GM18508 (cell line): ENCODE measurements around the gene SLC38A3.

ENCODE experiments used
- ATAC-seq: cut with Tn5 transposase; IDR thresholded peaks from one replicate; pipeline ENCODE4 v1.9.1; 2021; ENCODE audit warnings: moderate number of reproducible peaks; ENCODE audit not compliant: insufficient read depth, unreplicated experiment

Gene SLC38A3

DNA sequence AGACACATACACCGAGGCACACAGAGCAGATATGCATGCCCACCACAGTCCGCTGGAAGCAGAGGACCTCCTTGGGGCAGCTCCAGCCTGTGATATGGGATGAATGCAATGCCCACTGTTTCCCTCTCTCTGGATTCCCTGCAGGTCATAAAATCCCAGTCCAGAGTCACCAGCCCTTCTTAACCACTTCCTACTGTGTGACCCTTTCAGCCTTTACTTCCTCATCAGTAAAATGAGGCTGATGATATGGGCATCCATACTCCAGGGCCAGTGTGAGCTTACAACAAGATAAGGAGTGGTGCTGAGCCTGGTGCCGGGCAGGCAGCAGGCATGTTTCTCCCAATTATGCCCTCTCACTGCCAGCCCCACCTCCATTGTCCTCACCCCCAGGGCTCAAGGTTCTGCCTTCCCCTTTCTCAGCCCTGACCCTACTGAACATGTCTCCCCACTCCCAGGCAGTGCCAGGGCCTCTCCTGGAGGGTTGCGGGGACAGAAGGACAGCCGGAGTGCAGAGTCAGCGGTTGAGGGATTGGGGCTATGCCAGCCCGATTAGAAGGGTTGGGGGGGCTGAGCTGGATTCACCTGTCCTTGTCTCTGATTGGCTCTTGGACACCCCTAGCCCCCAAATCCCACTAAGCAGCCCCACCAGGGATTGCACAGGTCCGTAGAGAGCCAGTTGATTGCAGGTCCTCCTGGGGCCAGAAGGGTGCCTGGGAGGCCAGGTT lies 14.0 kb upstream of the SLC38A3 start, which contains the start of gene GNAT1:
Gene GNAT1, plus strand, starts transcription at position 675 of the 725 bp plus-strand sequence. CDS start 116 bp downstream, outside the sequence.
- ATAC-seq: no peak

GRCh38 chr3:50192124-50192523 lies 12.9 kb upstream of the SLC38A3 start:
- ATAC-seq: no peak

DNA sequence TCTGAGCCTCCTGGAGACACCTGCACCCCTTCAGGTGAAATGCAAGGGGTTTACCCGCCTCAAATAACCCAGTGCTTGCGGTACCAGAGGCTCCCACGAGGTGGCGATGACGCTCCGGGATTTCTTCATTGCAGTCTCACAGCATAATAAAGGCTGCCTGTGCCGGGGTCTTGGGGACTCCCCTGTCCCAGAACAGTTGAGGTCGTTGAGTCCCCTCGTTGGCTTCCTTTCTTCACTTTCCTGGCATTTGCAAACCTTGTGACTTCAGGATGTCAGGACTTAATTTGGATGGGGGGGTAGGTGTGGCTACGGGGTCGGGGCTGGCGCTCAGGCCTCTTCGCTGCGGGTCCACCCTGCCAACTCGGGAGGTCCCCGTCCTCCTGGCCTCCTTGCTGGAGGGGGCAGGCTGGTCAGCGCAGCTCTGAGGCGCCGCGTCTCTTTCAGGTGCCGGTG lies 12.4 kb upstream of the SLC38A3 start:
- no peak for ATAC-seq

DNA sequence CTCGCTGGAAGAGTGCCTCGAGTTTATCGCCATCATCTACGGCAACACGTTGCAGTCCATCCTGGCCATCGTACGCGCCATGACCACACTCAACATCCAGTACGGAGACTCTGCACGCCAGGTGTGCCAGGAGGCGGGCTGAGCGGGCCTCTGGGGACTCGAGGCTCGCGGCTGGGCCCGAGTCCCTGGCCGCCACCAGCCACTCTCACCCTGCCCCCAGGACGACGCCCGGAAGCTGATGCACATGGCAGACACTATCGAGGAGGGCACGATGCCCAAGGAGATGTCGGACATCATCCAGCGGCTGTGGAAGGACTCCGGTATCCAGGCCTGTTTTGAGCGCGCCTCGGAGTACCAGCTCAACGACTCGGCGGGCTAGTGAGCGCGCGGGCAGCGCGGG lies 11.8 kb upstream of the SLC38A3 start:
- no peak for ATAC-seq

DNA sequence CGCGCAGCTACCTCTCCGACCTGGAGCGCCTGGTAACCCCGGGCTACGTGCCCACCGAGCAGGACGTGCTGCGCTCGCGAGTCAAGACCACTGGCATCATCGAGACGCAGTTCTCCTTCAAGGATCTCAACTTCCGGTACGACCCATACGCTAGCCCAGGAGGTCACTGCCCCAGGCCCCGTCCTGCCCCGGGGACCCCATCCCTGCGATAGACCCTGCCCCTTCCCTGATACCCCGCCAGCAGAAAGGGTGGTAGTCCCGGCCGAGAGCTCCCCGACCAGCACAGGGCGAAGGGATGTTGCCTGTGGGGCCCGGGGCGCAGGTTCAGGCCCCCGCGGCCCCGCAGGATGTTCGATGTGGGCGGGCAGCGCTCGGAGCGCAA lies 11.3 kb upstream of the SLC38A3 start:
- ATAC-seq: no peak

DNA sequence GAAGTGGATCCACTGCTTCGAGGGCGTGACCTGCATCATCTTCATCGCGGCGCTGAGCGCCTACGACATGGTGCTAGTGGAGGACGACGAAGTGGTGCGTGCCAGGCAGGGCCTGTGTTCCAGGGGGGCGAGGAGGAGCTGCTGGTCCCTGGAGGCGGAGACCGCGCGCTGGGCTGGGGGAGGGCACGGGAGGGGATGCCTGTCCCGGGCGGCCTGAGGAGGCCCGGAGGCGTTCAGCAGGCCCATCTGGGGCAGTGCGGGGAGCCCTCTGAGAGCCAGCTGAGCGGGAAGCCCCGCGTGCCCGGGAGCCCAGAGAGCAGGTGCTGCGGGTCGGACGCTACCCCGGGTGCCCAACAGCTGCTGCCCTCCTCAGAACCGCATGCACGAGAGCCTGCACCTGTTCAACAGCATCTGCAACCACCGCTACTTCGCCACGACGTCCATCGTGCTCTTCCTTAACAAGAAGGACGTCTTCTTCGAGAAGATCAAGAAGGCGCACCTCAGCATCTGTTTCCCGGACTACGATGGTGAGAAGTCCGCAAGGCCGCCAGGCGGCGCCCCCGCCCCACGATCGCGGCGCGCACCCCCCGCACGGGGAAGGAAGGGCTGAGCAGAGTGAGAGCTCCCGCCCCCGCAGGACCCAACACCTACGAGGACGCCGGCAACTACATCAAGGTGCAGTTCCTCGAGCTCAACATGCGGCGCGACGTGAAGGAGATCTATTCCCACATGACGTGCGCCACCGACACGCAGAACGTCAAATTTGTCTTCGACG lies 10.8 kb upstream of the SLC38A3 start:
- ATAC-seq: no peak

DNA sequence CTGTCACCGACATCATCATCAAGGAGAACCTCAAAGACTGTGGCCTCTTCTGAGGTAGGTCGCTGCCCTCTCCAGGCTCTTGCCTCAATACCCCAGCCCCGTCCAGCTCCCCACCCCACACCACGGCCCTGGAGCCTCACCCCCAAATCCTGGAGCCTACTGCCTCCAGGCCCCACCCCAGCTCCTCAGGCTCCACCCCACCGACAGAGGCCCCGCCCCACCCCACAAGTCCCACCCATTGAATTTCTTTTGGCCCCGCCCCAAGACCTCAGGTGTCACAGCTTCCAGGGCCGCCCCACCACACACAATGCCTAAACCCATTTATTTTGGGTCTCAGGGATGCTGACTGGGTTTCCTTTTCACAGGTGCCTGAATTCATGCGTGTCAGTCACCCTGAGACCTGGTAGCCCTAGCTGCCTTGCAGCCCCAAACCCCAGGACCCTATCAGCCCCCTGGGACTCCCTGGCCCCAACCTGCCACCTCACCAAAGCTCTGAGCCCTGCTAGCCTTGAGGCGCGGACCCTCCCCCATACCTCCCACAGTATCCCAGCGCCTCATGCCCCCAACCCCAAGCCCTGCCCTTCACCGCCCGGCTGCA lies 10.1 kb upstream of the SLC38A3 start:
- no peak for ATAC-seq

- no peak for ATAC-seq
These were observed 9.4 kb upstream of the SLC38A3 start for GRCh38 chr3:50195501-50196252.

- no peak for ATAC-seq
These were observed 8.7 kb upstream of the SLC38A3 start for GRCh38 chr3:50196253-50196801.

GRCh38 chr3:50201573-50202315 lies 3.3 kb upstream of the SLC38A3 start:
- no peak for ATAC-seq

DNA sequence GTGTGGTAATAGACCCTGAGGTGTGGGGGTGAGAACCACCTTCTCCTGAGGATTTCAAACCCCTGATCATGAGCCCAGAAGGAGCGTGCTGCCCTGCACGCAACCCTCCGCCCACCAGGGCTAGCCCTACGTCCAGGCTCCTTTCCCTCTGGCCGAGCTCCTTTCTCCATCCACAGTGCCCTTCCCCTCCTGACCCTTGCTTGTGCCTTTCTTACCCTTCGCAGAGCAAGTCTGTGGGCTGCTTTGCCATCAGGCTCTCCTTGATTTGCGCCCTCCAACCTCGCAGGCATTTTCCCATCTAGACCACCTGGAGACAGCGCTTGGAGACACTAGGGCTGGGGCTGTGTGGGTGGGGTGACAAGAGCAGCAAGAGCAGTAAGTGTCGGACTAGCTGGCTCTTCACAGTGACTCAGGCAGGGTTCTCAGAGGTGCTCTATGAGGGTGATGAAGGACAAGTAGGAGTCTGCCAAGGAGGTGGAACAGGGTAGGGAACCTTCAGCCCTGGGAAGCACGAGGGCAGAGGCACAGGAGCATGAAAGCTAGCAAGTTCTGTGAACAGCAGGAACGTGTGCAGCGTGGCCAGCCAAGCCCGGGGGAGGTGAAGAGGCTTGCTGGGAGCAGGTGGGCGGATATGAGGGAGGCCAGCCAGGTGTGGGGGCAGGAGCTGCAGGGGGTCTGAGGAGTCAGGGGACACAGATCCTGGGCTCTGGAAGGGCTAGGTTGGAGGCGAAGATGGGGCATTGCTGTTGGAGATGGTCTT lies 2.5 kb upstream of the SLC38A3 start:
- no peak for ATAC-seq

- no peak for ATAC-seq
These were observed 1.8 kb upstream of the SLC38A3 start for GRCh38 chr3:50203113-50203808.

DNA sequence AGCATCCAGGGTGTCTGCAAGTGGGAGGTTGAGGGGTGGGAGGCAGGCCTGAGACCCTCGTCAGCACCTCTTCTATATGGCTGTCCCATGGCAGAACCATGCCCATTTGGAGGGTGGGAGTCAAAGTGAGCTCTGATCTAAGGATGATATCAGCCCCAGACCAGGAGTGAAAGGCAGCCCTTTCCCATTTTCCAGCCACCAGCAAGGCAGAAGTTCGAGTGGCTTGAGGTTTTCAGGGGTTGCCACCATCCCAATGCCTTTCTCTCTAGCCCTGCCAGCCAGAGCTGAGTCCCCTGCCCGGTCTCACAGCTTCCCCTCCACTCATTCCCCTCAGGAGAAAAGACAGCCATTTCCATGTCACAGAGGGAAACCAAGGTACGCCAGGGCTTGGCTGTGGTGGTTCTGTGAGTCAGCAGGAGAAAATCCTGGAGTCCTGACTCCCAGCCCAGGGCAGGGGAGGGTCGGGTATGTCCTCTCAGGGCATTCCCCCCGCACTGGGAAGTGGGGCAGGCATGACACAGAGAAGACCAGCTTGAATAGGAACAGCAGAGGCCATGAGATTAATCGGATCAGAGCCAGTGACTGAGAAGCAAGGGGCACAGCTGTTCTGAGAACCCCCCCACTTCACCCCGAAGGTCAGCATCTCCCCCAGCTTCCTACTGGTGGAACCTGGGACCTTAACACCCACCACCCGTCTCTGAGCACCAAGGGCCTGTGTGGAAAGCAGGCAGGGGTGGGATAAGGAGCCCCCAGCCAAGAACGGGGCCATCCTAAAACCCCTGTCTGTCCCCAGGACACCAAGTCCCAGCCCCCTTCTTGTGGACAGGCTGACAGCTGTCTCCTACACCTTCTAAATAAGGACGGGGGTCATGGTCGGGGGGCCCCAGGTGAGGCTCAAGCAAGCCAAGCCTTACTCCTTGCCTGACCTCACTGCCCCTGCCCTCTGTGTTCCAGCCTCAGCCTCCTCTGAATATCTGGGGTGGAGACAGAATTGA lies 965 bp upstream of the SLC38A3 start:
- ATAC-seq: no peak

DNA sequence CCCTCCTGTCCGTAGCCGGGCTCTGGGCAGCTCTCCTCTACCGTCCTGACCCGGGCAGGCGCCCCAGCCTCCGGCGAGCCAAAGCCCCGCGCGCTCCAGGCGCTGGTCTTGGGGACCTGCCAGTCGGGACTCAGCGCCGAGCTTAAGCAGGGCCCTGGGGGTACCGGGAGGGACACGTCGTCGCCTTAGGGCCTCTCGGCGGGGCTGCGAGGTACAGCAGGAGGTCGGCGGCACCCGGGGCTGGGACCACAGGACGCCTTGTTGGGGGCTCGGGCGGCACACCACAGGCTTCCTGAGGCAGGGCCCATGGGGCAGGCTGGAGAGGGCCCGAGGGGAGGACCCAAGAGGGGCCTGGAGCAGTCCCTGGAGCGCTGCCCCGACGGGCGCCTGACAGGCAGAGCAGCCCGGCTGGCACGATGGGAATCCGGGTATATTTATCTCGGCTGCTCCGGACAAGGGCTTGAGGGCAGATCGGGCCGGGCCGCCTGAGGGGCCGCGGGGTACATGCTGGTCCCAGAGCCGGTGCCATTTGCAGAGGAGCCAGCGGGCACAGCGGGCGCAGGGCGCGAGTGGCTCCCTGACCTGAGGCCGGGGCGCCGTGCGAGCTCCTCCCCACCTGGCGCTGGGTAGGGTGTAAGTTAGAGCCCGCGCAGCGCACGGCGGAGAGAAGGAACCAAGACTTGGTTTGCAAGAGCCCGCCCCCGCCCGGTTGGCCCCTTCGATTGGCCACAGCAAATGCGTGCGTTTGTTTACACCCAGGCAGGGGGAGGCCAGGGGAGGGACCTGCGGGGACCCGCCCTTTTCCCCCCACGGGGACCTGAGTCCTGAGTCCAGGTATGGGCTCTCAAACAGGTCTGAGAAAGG lies 574 bp downstream of the SLC38A3 start:
- ATAC-seq: no peak

GRCh38 chr3:50207359-50208042 lies 2.4 kb downstream of the SLC38A3 start:
- no peak for ATAC-seq
